ENCODE data around the gene ZNF629.

The ZNF629 gene

DNA sequence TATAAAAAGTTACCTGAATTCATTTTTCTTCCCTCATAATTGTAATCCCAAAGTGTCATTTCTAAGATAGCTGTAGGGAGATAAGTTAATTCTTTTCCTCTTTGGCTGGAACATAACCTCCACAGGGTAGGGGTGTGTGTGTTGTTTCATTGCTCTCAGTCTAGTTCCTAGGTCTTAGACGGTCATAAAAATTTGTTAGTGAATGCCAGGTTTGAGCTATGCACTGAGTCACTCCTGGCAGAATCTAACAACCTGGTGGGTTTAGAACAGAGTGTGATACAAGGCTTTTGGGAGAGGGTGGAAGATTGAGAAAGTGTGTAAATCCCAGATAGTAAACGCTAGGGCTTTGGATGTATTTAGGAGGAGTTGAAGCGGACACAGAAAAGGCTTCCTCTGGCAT, 39.7 kb downstream of the ZNF629 start:
- no peak for DNase-seq

DNA sequence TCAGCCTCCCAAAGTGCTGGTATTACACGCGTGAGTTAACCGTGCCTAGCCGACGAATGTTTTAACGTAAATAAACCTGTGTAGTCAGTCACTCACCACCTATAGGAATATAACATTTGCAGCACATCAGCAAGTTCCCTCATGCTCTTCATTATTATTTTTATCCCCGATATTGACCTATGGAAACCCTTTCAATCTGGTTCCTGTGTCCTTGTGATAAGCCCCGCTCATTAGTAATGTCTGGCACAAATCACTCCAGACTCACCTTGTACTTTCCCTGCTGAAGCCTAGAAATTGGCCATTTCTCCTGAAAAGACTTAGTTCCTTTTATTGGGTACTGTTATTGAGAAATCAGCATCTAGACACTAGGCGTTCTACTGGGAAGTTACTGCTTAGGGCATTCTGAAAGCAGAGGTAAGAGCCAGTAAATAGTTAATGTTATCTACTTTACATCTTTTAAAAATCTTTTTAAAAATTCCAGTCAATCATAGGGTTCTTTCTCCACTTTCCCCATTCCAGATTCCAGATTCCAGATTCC, 40.3 kb downstream of the ZNF629 start:
- no peak for DNase-seq

DNA sequence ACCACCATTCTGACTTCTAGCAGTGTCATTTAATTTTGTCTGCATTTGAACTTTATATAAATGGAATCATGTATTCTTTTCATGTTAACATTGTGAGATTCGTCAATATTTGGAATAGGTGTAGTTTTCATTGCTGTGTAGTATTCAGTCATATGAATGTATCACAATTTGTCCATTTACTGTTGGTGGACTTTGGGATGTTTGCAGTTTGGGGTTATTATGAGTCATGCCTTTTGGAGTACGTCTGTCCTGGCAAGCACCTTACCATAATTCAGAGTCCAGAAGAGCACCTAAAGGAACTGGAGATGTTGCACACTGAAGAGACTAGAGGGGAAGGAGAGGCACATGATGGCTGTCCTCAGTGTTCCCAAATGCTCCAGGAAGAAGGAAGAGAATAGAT, 41.9 kb downstream of the ZNF629 start:
- DNase-seq = no peak

DNA sequence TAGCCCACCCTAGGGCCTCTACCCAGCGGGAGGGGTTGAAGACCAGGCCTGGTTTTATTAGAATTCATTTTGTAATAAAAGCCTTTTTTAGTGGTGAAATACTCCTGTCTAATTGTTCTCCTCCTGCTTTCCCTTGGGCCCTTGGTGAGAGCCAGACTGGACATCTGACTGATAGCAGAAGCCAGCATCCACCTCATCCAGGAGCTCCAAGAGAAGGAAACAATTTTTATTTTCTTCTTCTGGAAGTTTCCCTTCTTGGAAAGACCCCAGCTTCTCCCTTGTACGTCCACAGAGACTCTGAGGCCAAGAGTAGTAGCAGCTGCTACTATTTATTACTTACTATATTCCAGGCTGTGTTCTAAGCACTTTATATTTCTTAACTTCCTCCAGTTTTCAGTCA, 42.8 kb downstream of the ZNF629 start:
- DNase-seq = no peak

DNA sequence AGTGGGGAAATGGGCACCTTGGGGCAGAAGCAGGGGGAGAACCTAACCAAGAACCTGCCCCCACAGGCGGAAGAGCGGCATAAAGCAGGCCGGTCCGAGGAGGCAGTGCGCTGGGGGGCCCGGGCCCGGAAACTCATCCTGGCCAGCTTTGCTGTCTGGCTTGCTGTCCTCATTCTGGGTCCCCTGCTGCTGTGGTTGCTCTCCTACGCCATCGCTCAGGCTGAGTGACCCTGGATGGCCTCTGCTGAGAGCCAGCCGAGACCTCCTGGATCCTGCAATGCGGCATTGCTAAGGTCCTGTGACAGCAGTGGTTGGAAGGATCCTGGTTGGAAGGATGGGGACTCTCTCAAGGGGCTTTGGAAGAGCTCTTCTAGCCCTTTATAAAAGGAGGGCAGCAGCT, 43.3 kb downstream of the ZNF629 start:
- DNase-seq = no peak

DNA sequence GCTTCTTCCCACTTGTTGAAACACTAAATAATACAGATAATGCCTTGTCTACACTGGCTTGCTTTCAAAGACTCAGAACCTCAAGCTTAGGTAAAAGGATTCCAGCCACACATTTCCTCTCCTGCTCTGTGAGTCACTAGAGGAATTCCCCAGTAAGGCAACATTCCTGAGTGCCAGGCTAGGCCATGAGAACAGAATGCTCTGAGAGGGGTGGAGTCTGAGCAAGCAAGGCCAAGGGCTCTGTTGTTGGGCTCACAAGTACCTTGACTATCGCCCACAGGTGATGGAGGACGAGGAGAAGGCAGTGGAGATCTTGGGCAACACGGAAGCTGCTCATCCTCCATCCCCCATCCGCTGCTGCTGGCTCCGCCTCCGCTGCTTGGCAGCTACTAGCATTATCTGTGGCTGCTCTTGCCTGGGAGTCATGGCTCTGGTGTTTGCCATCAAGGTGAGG, 45.5 kb downstream of the ZNF629 start:
- no peak for DNase-seq

DNA sequence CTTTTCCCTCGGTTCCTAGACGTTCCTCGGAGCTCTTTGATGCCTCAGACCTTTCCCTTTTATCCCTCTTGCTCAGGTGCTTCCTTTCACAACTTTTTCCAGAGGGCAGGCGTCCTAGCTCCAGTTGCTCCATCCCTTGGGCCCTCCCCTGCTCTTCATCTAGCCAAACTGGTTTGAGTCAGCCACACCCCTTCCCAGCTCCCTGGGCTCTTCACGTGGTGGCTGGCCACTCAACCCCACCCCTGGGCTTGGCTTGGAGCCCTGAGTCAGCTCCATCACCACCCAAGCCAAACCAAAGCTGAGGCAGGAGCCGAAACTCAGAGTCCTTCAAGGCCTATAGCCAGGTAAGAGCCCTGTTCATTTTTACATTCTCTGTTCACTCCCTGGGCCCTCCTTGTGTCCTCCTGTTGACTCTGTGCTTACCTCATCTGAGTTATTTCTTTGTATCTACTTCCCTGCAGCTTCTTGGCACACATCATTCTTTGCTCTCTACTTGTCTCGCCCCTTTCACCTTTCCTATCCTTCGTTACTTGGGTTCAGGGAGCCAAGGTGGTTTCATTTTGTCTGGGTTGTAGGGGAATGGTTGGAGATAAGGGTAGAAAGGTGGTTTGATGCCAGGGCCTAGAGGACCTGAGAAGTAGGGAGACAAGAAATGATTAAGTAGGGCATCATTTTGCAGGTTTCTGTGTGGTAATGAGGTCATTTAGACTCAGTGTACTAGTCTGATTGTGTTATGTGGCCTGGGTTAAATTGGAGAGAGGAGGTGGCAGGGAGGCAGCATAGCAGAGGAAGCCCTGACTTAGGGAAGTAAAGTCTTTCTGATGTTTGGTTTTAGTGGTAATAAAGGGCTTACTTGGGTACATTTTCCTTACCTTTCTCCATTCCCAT, 46.4 kb downstream of the ZNF629 start:
- no peak for DNase-seq

DNA sequence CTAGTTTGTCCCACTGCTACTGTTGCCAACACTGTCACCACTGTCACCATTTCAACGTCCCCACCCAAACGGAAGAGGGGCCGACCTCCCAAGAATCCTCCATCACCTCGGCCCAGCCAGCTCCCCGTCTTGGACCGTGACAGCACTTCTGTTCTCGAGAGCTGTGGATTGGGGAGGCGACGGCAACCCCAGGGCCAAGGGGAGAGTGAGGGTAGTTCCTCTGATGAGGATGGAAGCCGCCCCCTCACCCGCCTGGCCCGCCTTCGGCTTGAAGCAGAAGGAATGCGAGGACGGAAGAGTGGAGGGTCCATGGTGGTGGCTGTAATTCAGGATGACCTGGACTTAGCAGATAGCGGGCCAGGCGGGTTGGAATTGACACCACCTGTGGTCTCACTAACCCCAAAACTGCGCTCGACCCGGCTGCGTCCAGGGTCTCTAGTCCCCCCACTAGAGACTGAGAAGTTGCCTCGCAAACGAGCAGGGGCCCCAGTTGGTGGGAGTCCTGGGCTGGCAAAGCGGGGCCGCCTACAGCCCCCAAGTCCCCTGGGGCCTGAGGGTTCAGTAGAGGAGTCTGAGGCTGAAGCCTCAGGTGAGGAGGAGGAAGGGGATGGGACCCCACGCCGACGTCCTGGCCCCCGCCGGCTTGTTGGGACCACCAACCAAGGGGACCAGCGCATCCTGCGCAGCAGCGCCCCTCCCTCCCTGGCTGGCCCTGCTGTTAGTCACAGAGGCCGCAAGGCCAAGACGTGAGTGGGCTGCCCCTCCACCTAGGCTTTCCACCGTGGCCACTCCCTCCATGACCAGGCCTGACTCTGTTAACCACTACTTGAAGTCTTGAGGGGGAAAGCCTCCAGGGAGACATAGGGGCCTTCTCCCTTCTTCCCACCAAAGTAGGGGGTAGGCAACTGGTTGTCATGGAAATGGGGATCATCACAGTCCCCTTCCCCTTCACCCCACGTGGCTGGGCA, 47.7 kb downstream of the ZNF629 start:
- DNase-seq = no peak

DNA sequence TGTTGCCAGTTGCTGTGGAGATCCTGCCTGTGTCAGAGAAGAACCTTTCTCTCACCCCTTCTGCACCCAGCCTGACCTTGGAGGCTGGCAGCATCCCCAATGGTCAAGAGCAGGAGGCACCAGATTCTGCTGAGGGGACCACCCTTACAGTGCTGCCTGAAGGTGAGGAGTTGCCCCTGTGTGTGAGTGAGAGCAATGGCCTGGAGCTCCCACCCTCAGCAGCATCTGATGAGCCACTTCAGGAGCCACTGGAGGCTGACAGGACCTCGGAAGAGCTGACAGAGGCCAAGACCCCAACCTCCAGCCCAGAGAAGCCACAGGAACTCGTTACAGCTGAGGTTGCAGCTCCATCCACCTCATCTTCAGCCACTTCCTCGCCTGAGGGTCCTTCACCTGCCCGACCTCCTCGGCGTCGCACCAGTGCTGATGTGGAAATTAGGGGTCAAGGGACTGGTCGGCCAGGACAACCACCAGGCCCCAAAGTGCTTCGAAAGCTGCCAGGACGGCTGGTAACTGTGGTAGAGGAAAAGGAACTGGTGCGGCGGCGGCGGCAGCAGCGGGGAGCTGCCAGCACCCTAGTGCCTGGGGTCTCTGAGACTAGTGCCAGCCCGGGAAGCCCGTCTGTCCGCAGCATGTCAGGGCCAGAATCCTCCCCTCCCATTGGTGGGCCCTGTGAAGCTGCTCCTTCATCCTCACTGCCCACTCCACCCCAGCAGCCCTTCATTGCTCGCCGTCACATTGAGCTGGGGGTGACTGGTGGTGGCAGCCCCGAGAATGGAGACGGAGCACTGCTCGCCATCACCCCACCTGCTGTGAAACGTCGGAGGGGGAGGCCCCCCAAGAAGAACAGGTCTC, 49.0 kb downstream of the ZNF629 start:
- DNase-seq = no peak

DNA sequence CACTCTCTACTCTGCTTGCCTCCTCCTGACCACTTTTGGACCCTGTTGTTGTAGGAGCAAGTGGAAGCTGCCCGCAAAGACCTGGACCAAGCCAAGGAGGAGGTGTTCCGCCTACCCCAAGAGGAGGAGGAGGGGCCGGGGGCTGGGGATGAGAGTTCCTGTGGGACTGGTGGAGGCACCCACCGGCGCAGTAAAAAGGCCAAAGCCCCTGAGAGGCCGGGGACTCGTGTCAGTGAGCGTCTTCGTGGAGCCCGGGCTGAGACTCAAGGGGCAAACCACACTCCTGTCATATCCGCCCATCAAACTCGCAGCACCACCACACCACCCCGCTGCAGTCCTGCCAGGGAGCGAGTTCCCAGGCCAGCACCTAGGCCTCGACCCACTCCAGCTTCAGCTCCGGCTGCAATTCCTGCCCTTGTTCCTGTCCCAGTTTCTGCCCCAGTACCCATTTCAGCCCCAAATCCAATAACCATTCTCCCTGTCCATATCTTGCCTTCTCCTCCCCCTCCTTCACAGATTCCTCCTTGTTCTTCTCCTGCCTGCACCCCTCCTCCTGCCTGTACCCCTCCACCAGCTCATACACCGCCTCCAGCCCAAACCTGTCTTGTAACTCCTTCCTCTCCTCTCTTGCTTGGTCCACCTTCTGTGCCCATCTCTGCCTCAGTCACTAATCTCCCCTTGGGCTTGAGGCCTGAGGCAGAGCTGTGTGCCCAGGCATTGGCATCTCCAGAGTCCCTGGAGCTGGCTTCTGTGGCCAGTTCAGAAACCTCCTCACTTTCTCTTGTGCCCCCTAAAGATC, 49.8 kb downstream of the ZNF629 start:
- no peak for DNase-seq

DNA sequence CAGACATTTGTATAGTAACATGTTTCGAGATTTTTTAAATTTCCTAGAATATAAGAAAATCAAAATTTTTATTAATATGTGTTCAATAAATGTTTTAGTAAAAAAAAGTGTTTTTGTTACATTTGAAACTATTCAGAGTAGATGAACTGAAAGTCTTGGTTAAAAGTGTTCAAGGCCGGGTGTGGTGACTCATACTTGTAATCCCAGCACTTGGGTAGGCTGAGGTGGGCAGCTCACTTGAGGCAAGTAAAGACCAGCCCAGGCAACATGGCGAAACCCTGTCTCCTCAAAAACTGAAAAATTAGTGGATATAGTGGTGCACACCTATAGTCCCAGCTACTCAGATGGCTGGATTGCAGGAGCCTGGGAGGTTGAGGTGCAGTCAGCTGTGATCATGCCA, 55.6 kb downstream of the ZNF629 start:
- no peak for DNase-seq

DNA sequence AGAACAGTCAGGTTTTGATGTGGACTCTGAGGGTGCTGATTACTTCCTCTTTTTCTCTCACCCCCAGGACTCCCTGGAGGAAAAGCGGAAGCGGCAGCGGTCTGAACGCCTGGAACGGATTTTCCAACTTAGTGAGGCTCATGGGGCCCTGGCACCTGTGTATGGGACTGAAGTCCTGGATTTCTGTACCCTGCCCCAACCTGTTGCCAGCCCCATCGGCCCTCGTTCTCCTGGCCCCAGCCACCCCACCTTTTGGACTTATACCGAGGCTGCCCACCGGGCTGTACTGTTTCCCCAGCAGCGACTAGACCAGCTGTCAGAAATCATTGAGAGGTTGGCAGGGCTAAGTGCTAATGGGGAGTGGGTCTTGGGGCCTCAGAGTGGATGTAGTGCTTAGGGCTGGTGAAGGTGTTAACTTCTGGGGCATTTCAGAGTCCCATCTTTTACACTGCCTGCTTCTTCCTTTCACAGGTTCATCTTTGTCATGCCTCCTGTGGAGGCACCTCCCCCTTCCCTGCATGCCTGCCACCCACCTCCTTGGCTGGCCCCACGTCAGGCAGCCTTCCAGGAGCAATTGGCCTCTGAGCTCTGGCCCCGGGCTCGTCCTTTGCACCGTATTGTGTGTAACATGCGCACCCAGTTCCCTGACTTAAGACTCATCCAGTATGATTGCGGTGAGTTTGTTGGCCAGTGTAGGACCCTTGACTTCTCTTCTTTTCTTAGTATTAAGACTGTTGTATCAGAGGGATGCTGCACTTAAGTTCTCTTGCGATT, 57.9 kb downstream of the ZNF629 start:
- DNase-seq = no peak
